Purkinje cell (primary cell): ENCODE data around the gene LTV1. TPM values are rescaled to one million over a fixed set of nuclear protein-coding genes. Genes with fewer than 3 reads are reported as not detected.

Experiments
- polyA plus RNA-seq: library from polyadenylated mRNA; unstranded; fragments of >200 nt; fragmentation: Nextera tagmentation; gene quantifications from 2 replicates; pipeline ENCODE4 v1.2.1, GENCODE V29; 2014

LTV1 gene
- polyA plus RNA-seq = 42.5 and 44.5 TPM in 2 replicates

DNA sequence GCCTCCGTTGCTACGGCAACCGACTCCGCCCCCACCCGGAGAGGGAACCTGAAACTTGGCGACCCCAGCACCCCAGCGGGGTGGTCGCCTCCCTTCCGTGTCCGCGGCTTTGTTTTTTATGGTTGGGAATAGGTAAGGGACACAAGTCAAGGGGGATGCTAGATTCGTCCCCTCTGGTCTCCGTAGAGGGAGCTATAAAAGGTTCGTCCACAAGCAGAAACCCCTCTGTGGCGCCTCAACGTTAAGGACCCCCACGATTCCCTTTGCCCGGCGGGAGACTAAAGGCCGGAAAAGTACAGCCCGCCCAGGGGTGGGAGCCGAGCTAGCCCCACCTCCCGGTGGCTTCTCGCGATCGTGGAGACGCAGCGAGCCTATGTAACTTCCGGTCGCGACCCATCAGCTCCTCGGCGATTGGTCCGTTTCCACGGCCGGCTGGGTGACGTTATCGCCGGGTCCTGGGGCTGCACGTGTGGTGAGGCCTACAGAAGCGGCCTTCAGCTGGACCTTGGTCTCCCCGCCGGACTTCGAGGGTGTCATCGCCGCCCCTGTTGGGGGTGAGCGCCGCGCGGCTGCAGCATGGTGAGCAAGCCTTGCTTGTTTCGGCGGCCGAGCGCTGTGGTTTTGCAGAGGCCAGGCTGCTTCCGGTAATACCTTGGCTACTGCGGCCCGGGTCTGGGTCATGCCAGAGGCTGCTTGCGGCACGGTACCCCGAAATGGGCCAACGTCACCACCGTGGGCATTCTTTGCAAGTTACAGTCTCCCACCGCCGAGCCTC is at the start of gene LTV1:
TSS of gene LTV1 (plus strand) at position 437 of the 775 bp plus-strand sequence. CDS start at position 577, 140 bp downstream.

DNA sequence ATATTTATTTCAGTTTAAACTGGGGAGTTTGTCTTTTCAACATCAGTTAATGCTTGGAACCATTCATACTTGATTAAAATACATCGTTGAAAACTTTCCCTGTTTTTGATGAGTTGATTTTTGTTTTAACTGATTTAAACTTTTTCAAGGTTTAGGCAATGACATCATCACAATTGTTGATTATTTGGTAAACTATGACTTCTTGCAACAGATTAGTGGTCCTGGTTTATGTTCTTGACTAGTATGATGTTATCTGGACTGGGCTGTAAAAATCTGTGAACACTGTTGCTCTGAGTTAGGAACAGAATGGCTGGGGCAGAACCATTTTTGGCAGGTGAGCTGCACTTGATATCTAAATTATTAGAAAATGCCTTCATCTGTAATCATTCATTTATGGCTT is 21.1 kb downstream of the LTV1 start, which contains the start of gene ZC2HC1B:
TSS of gene ZC2HC1B (plus strand) at position 241 of the 400 bp plus-strand sequence. CDS start at position 307, 66 bp downstream.

Other genes with a start within 250 kb of the LTV1 start
- 121 and 168 TPM in 2 replicates for gene PHACTR2, start 165.4 kb upstream of the LTV1 start, polyA plus RNA-seq
- not detected in 2 replicates for gene ZC2HC1B, start 21.1 kb downstream of the LTV1 start, polyA plus RNA-seq
- gene PLAGL1, start 164.9 kb downstream of the LTV1 start, polyA plus RNA-seq = 10.4 and 13.2 TPM in 2 replicates